CD4-positive, alpha-beta T cell treated with Interleukin-4 for 1 hour (primary cell): ENCODE data around the gene BNC2.

Experiments used
- DNase-seq, 2 donors: peaks; one replicate each; pipeline ENCODE4 v3.0.0-alpha.2; 2020 to 2022

Gene BNC2

GRCh38 chr9:16623989-16624743 lies 246.3 kb downstream of the BNC2 start:
- DNase-seq, result no peak

- no peak for DNase-seq
These were observed 247.9 kb downstream of the BNC2 start for GRCh38 chr9:16622541-16622940.

- DNase-seq, result no peak
These were observed 250.5 kb downstream of the BNC2 start for GRCh38 chr9:16619914-16620520.

- DNase-seq, result no peak
These were observed 251.1 kb downstream of the BNC2 start for GRCh38 chr9:16619402-16619801.

GRCh38 chr9:16618524-16618923 lies 251.9 kb downstream of the BNC2 start:
- DNase-seq, result no peak

GRCh38 chr9:16616686-16617085 lies 253.8 kb downstream of the BNC2 start:
- DNase-seq, result no peak

GRCh38 chr9:16615451-16615850 lies 255.0 kb downstream of the BNC2 start:
- no peak for DNase-seq

GRCh38 chr9:16613605-16614004 lies 256.9 kb downstream of the BNC2 start:
- DNase-seq, result no peak

- DNase-seq, result no peak
These were observed 257.4 kb downstream of the BNC2 start for GRCh38 chr9:16613051-16613450.

- DNase-seq, result no peak
These were observed 257.8 kb downstream of the BNC2 start for GRCh38 chr9:16612627-16613026.

- DNase-seq, result no peak
These were observed 258.5 kb downstream of the BNC2 start for GRCh38 chr9:16611983-16612382.

- no peak for DNase-seq
These were observed 259.5 kb downstream of the BNC2 start for GRCh38 chr9:16611001-16611400.

GRCh38 chr9:16610538-16610937 lies 259.9 kb downstream of the BNC2 start:
- DNase-seq, result no peak

GRCh38 chr9:16608906-16609305 lies 261.6 kb downstream of the BNC2 start:
- DNase-seq, result no peak

- DNase-seq, result no peak
These were observed 268.0 kb downstream of the BNC2 start for GRCh38 chr9:16602494-16602893.

GRCh38 chr9:16601991-16602390 lies 268.5 kb downstream of the BNC2 start:
- no peak for DNase-seq

GRCh38 chr9:16598316-16598715 lies 272.2 kb downstream of the BNC2 start:
- DNase-seq, result no peak

- no peak for DNase-seq
These were observed 273.3 kb downstream of the BNC2 start for GRCh38 chr9:16597136-16597535.

GRCh38 chr9:16595227-16595626 lies 275.2 kb downstream of the BNC2 start:
- DNase-seq, result no peak

GRCh38 chr9:16594787-16595186 lies 275.7 kb downstream of the BNC2 start:
- DNase-seq, result no peak

GRCh38 chr9:16593746-16594145 lies 276.7 kb downstream of the BNC2 start:
- no peak for DNase-seq

- DNase-seq, result no peak
These were observed 279.4 kb downstream of the BNC2 start for GRCh38 chr9:16591092-16591491.

- no peak for DNase-seq
These were observed 284.9 kb downstream of the BNC2 start for GRCh38 chr9:16585591-16585990.

GRCh38 chr9:16579872-16580432 lies 290.5 kb downstream of the BNC2 start:
- DNase-seq, result no peak

GRCh38 chr9:16575986-16576245 lies 294.6 kb downstream of the BNC2 start:
- DNase-seq, result no peak
